Measurements from ENCODE around the gene ARR3.
"Not testable (repeated sequence)": the region's sequence is repeated elsewhere in the genome, so short reads cannot be mapped to it uniquely, and the experiment has no call there.

Gene ARR3

GRCh38 chrX:70268034-70268433 is at the start of gene ARR3:
ARR3 (plus strand) TSS chrX:70268334; CDS start chrX:70269386, 1,052 bp downstream.
- DNase-seq: no peak

GRCh38 chrX:70219938-70220764 is 48.0 kb upstream of the ARR3 start:
- no peak for DNase-seq

- no peak for DNase-seq
Measured at GRCh38 chrX:70226048-70226447, 42.1 kb upstream of the ARR3 start.

- no peak for DNase-seq
Measured at GRCh38 chrX:70226687-70227086, 41.4 kb upstream of the ARR3 start.

GRCh38 chrX:70231666-70232065 is 36.5 kb upstream of the ARR3 start:
- DNase-seq: no peak

GRCh38 chrX:70234355-70234754 is 33.8 kb upstream of the ARR3 start, which contains the start of gene AWAT1:
AWAT1 (plus strand) TSS chrX:70234655; CDS start chrX:70234696, 41 bp downstream.
- no peak for DNase-seq

- DNase-seq: no peak
Measured at GRCh38 chrX:70240751-70241150, 27.4 kb upstream of the ARR3 start.

- DNase-seq: no peak
Measured at GRCh38 chrX:70241501-70241900, 26.6 kb upstream of the ARR3 start.

GRCh38 chrX:70243601-70244000 is 24.5 kb upstream of the ARR3 start:
- DNase-seq: not testable (repeated sequence)

GRCh38 chrX:70244881-70245280 is 23.3 kb upstream of the ARR3 start:
- no peak for DNase-seq

- no peak for DNase-seq
Measured at GRCh38 chrX:70247252-70247651, 20.9 kb upstream of the ARR3 start.

GRCh38 chrX:70252491-70252890 is 15.6 kb upstream of the ARR3 start:
- no peak for DNase-seq

- DNase-seq: no peak
Measured at GRCh38 chrX:70253377-70254062, 14.6 kb upstream of the ARR3 start.

- DNase-seq: no peak
Measured at GRCh38 chrX:70254063-70254400, 14.1 kb upstream of the ARR3 start.

- DNase-seq: no peak
Measured at GRCh38 chrX:70254909-70255308, 13.2 kb upstream of the ARR3 start.

GRCh38 chrX:70255452-70255851 is 12.7 kb upstream of the ARR3 start:
- no peak for DNase-seq

GRCh38 chrX:70257423-70258288 is 10.5 kb upstream of the ARR3 start:
- no peak for DNase-seq

- no peak for DNase-seq
Measured at GRCh38 chrX:70260104-70260503, 8.0 kb upstream of the ARR3 start, which contains the start of gene P2RY4. P2RY4 (minus strand) TSS chrX:70260204; CDS start chrX:70259624, 580 bp downstream.

GRCh38 chrX:70262952-70263567 is 5.1 kb upstream of the ARR3 start:
- peak in 2 of 3 donors; percentile 1 for DNase-seq

GRCh38 chrX:70264784-70265183 is 3.4 kb upstream of the ARR3 start:
- no peak for DNase-seq

GRCh38 chrX:70274029-70274428 is 5.9 kb downstream of the ARR3 start:
- not testable (repeated sequence) for DNase-seq

GRCh38 chrX:70279081-70279480 is 10.9 kb downstream of the ARR3 start:
- no peak for DNase-seq

GRCh38 chrX:70280573-70280972 is 12.4 kb downstream of the ARR3 start:
- DNase-seq: no peak
